Activated naive CD4-positive, alpha-beta T cell treated with anti-CD3 and anti-CD28 coated beads for 36 hours (primary cell): ENCODE results near the gene KRTAP5-6. TPM values are rescaled to one million over a fixed set of nuclear protein-coding genes. Genes with fewer than 3 reads are reported as not detected.

Source experiments
- CTCF ChIA-PET: fragments of 350-600 bp; sonication (Branson Sonifier 250); formaldehyde crosslinking; loops from one replicate; lab custom pipeline; 2021; ENCODE audit warnings: antibody characterized with exemption; lab: Charles Lee
- DNase-seq: peaks from one replicate; pipeline ENCODE4 v3.0.0-alpha.2; 2020
- H3K27ac Mint-ChIP-seq: one replicate; pipeline ENCODE4 v1.8.0; 2021; ENCODE audit warnings: mild to moderate bottlenecking, mixed read lengths
- H3K27me3 Mint-ChIP-seq: one replicate; pipeline ENCODE4 v1.8.0; 2021; ENCODE audit warnings: low read depth, mixed read lengths
- H3K36me3 Mint-ChIP-seq: one replicate; pipeline ENCODE4 v1.8.0; 2021; ENCODE audit warnings: low read depth, mixed read lengths
- H3K4me1 Mint-ChIP-seq: one replicate; pipeline ENCODE4 v1.8.0; 2021; ENCODE audit warnings: low read depth, mixed read lengths
- H3K4me3 Mint-ChIP-seq: one replicate; pipeline ENCODE4 v1.8.0; 2021; ENCODE audit warnings: mild to moderate bottlenecking, moderate library complexity, mixed read lengths
- H3K9me3 Mint-ChIP-seq: one replicate; pipeline ENCODE4 v1.8.0; 2021; ENCODE audit warnings: mixed read lengths
- intact Hi-C: fragments of 100-400 bp; cut with micrococcal nuclease; formaldehyde crosslinking; loops from one replicate; pipeline ENCODE4 v1.15.1; 2023
- total RNA-seq, 2 experiments: library from RNA; stranded (reverse); gene quantifications; one replicate each; pipeline ENCODE4 v1.2.3, GENCODE V29; 2021

The KRTAP5-6 gene
- total RNA-seq, 2 experiments from 2014 or later: not detected

- Mint-ChIP-seq H3K9me3 (peaks cover 12% of the 10 kb centered on the region), H3K4me1 (peaks cover 10% of the 10 kb centered on the region), H3K27me3 (peaks cover 7% of the 10 kb centered on the region), H3K4me3 (no peak overlapping the region), H3K27ac (no peak overlapping the region), H3K36me3 (no peaks in the 10 kb centered on the region)
- CTCF ChIA-PET: no interaction called here
- no peak for DNase-seq
- intact Hi-C loops: no loop called here
Observed at GRCh38 chr11:1735271-1735670, 38.3 kb downstream of the KRTAP5-6 start.

GRCh38 chr11:1736447-1736992 lies 39.5 kb downstream of the KRTAP5-6 start:
- no peaks in the 10 kb centered on the region for H3K36me3 Mint-ChIP-seq
- H3K9me3 Mint-ChIP-seq: peaks cover 12% of the 10 kb centered on the region
- peaks cover 7% of the 10 kb centered on the region for H3K27me3 Mint-ChIP-seq
- H3K27ac Mint-ChIP-seq: no peak overlapping the region
- H3K4me3 Mint-ChIP-seq: no peak overlapping the region
- no peak for DNase-seq
- H3K4me1 Mint-ChIP-seq: peaks cover 10% of the 10 kb centered on the region
- intact Hi-C loops: no loop called here
- CTCF ChIA-PET: no interaction called here

GRCh38 chr11:1737080-1737757 lies 40.2 kb downstream of the KRTAP5-6 start:
- CTCF ChIA-PET: no interaction called here
- peaks cover 7% of the 10 kb centered on the region for H3K27me3 Mint-ChIP-seq
- intact Hi-C loops: no loop called here
- H3K4me1 Mint-ChIP-seq: peaks cover 10% of the 10 kb centered on the region
- no peaks in the 10 kb centered on the region for H3K36me3 Mint-ChIP-seq
- DNase-seq: no peak
- no peak overlapping the region for H3K27ac Mint-ChIP-seq
- peaks cover 12% of the 10 kb centered on the region for H3K9me3 Mint-ChIP-seq
- no peak overlapping the region for H3K4me3 Mint-ChIP-seq

- Mint-ChIP-seq H3K4me3 (no peak overlapping the region), H3K9me3 (peaks cover 12% of the 10 kb centered on the region), H3K36me3 (no peaks in the 10 kb centered on the region), H3K27ac (no peak overlapping the region), H3K27me3 (peaks cover 6% of the 10 kb centered on the region), H3K4me1 (peaks cover 9% of the 10 kb centered on the region)
- CTCF ChIA-PET: no interaction called here
- intact Hi-C loops: no loop called here
- DNase-seq: no peak
Observed at GRCh38 chr11:1738380-1738779, 41.4 kb downstream of the KRTAP5-6 start.

GRCh38 chr11:1739576-1739975 lies 42.6 kb downstream of the KRTAP5-6 start:
- CTCF ChIA-PET: interaction anchor here (1.0 kb wide), 1 partner anchor 18 kb away, joined by 3 read pairs; no protein-coding TSS in a partner anchor
- no peaks in the 10 kb centered on the region for H3K36me3 Mint-ChIP-seq
- intact Hi-C loops: no loop called here

GRCh38 chr11:1740786-1741530 lies 44.0 kb downstream of the KRTAP5-6 start:
- DNase-seq: peak; percentile 1
- Mint-ChIP-seq H3K4me1 (no peaks in the 10 kb centered on the region), H3K36me3 (no peaks in the 10 kb centered on the region), H3K27ac (no peak overlapping the region), H3K27me3 (no peaks in the 10 kb centered on the region), H3K4me3 (no peak overlapping the region), H3K9me3 (peaks cover 10% of the 10 kb centered on the region)
- CTCF ChIA-PET: no interaction called here
- intact Hi-C loops: no loop called here

More at GRCh38 chr11:1739576-1739975, 42.6 kb downstream of the KRTAP5-6 start:
- no peaks in the 10 kb centered on the region for H3K4me1 Mint-ChIP-seq
- H3K27me3 Mint-ChIP-seq: no peaks in the 10 kb centered on the region
- peak; percentile 1 for DNase-seq
- no peak overlapping the region for H3K27ac Mint-ChIP-seq
- no peak overlapping the region for H3K4me3 Mint-ChIP-seq
- peaks cover 12% of the 10 kb centered on the region for H3K9me3 Mint-ChIP-seq

GRCh38 chr11:1741741-1742140 lies 44.7 kb downstream of the KRTAP5-6 start:
- Mint-ChIP-seq H3K27ac (no peak overlapping the region), H3K27me3 (no peaks in the 10 kb centered on the region), H3K36me3 (no peaks in the 10 kb centered on the region), H3K4me1 (no peaks in the 10 kb centered on the region), H3K9me3 (peaks cover 4% of the 10 kb centered on the region), H3K4me3 (no peak overlapping the region)
- CTCF ChIA-PET: no interaction called here
- DNase-seq: peak; percentile 0
- intact Hi-C loops: no loop called here

- H3K9me3 Mint-ChIP-seq: peaks cover 2% of the 10 kb centered on the region
- no peaks in the 10 kb centered on the region for H3K4me1 Mint-ChIP-seq
- intact Hi-C loops: no loop called here
- peak; percentile 10 for DNase-seq
- no peak overlapping the region for H3K4me3 Mint-ChIP-seq
- H3K27ac Mint-ChIP-seq: no peak overlapping the region
- CTCF ChIA-PET: no interaction called here
- H3K27me3 Mint-ChIP-seq: no peaks in the 10 kb centered on the region
- no peaks in the 10 kb centered on the region for H3K36me3 Mint-ChIP-seq
Observed at GRCh38 chr11:1742371-1742770, 45.4 kb downstream of the KRTAP5-6 start.

- no peaks in the 10 kb centered on the region for H3K36me3 Mint-ChIP-seq
- no peaks in the 10 kb centered on the region for H3K4me1 Mint-ChIP-seq
- CTCF ChIA-PET: no interaction called here
- H3K27me3 Mint-ChIP-seq: no peaks in the 10 kb centered on the region
- no peak for DNase-seq
- intact Hi-C loops: no loop called here
- H3K27ac Mint-ChIP-seq: no peak overlapping the region
- no peak overlapping the region for H3K4me3 Mint-ChIP-seq
- H3K9me3 Mint-ChIP-seq: peaks cover 2% of the 10 kb centered on the region
Observed at GRCh38 chr11:1742869-1743584, 46.0 kb downstream of the KRTAP5-6 start.

GRCh38 chr11:1743585-1744136 lies 46.7 kb downstream of the KRTAP5-6 start:
- intact Hi-C loops: no loop called here
- H3K4me1 Mint-ChIP-seq: no peaks in the 10 kb centered on the region
- H3K27me3 Mint-ChIP-seq: no peaks in the 10 kb centered on the region
- H3K9me3 Mint-ChIP-seq: peaks cover 2% of the 10 kb centered on the region
- no peaks in the 10 kb centered on the region for H3K36me3 Mint-ChIP-seq
- H3K27ac Mint-ChIP-seq: no peak overlapping the region
- no peak overlapping the region for H3K4me3 Mint-ChIP-seq
- DNase-seq: peak; percentile 2
- CTCF ChIA-PET: no interaction called here

- Mint-ChIP-seq H3K4me1 (no peaks in the 10 kb centered on the region), H3K9me3 (peaks cover 2% of the 10 kb centered on the region), H3K4me3 (no peak overlapping the region), H3K36me3 (no peaks in the 10 kb centered on the region), H3K27me3 (no peaks in the 10 kb centered on the region), H3K27ac (no peak overlapping the region)
- DNase-seq: peak; percentile 0
- CTCF ChIA-PET: no interaction called here
- intact Hi-C loops: no loop called here
Observed at GRCh38 chr11:1744137-1744886, 47.3 kb downstream of the KRTAP5-6 start.
